HL-60/S4 treated with phorbol 12-myristate 13-acetate at 8.2 ng/mL for 4 days and 3 days (cell line): Measurements from ENCODE around the gene PTTG1IP.

Experiments used
- in situ Hi-C: fragments of 300-500 bp; cut with MboI; formaldehyde crosslinking; loops from 2 replicates; pipeline ENCODE4 v1.15.0; 2022; ENCODE audit warnings: low sequenced_read_pairs

PTTG1IP gene

GRCh38 chr21:44849616-44850130 is 23.8 kb downstream of the PTTG1IP start:
- in situ Hi-C loops = no loop called here

DNA sequence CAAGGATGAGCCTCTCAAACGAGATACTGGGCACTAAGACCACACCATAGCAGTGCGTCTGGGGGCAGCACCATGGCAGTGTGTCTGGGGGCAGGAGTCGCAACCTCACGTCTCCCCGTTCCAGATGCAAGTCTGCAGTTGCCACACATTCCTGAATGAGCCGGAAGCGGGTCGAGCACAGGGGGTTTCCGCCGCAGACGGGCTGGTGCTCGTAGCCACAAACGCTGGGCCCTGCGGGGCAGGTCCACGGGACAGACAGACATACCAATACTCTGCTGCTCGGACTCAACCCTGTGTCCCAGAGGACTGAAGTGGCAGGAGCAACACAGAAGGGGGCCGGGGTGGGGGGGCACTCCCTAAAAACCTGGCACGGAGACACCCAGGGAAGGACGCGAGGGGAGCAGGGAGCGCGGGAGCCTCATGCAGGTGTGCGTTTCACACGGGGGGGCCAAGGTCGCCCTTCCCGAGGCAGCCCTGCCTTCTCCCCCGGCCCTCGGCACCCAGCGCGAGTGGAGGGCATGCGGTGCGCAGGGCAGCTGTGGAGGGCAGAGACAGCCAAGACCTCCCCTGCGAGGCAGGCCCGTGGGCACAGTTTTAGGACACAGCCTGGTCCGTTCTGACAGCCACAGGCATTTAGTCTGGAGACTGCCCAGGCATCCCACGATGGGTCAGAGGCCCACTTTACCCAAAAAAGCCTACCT is 24.5 kb downstream of the PTTG1IP start:
- in situ Hi-C loops = no loop called here

- in situ Hi-C loops = no loop called here
Observed at GRCh38 chr21:44847261-44848056, 26.0 kb downstream of the PTTG1IP start.

- in situ Hi-C loops = no loop called here
Observed at GRCh38 chr21:44846485-44847260, 26.8 kb downstream of the PTTG1IP start.

- in situ Hi-C loops = no loop called here
Observed at GRCh38 chr21:44846224-44846484, 27.3 kb downstream of the PTTG1IP start.

DNA sequence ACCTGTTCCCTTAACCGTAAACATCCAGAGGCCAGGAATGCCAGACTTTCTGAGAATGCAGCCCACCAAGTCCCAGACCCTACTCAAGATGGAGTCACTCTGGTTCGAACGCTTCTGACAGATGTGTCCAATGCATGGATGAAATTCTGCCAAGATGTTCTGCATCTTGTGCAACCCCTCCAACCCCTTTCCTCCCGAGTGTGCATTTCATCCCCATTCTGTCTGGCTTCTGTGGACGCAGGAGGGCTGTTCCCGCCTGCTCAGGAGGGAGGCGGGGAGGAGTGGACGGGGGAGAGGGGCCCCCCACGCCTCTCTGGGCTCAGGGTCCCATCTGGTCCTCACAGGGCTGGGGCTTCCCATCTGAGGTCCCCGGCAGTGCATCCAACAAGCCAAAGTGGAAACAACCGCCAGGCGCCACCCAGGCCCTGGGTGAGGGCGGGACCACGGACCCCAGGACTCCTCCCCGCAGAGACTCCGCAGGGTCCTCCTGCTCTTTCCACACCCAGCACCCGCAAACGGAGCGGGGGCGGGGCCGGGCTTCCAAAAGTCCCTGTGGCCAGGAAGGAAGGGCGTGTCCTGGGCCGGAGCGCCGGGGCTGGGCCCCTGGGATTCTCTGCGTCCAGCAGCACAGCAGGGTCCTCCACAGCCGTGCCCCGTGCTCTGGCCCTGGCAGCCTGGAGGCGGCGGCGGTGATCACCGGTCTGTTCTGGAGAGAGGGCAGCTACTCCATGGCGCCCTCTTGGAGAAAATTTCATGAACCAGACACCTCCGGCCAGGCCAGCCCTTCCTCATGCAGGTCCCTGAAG is 27.9 kb downstream of the PTTG1IP start:
- in situ Hi-C loops = no loop called here

GRCh38 chr21:44844256-44844655 is 29.2 kb downstream of the PTTG1IP start:
- in situ Hi-C loops = no loop called here

GRCh38 chr21:44842721-44843445 is 30.6 kb downstream of the PTTG1IP start:
- in situ Hi-C loops = no loop called here

GRCh38 chr21:44842087-44842486 is 31.4 kb downstream of the PTTG1IP start:
- in situ Hi-C loops = no loop called here

- in situ Hi-C loops = no loop called here
Observed at GRCh38 chr21:44840771-44841170, 32.7 kb downstream of the PTTG1IP start.

- in situ Hi-C loops = no loop called here
Observed at GRCh38 chr21:44838951-44839350, 34.5 kb downstream of the PTTG1IP start.

GRCh38 chr21:44838039-44838895 is 35.2 kb downstream of the PTTG1IP start:
- in situ Hi-C loops = no loop called here

- in situ Hi-C loops = no loop called here
Observed at GRCh38 chr21:44837537-44837936, 36.0 kb downstream of the PTTG1IP start.

DNA sequence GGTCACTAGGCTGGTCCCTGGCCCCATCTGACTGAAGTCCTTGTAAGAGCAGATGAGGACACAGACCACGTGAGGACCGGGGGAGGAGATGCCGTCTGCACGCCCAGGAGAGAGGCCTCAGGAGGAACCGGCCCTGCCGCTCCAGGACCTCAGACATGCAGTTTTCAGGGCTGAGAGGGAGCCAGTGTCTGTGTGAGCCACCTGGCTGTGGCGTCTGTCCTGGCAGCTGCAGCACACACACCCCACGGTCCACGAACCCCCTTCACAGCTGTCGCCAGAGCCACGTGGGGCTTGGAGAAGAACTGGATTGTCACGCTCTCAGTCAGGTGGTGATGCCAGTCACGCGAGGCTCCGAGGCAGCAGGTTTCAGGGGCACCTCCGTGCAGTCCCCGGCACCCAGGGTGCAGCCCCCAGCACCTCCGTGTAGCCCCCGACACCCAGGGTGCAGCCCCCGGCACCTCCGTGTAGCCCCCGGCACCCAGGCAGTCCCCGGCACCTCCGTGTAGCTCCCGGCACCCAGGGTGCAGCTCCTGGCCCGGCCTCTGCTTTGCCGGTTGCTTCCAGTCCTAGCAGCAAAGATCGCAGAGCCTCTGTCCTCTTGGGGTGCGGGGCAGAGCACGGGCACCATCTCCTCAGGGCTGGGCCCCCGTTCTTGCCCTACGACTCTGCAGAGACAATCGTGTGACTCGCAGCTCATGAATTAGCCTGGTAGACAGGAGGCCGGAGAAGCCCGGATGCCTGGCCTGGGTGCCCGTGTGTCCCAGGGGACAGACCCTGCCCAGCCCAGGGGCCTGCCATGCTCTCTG is 36.6 kb downstream of the PTTG1IP start:
- in situ Hi-C loops = no loop called here

DNA sequence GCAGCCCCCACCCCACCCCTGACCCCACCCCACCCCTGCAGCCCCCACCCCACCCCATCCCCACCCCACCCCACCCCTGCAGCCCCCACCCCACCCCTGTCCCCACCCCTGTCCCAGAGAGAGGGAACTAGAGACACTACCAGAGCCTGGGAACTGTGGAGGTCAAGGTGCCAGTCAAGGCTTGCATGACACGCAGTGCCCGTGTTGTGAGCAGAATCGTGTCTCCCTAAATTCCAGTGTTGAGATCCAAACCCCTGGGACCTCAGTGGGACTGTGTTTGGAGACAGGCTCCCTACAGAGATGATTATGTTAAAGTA is 37.2 kb downstream of the PTTG1IP start:
- in situ Hi-C loops = no loop called here

GRCh38 chr21:44835647-44835973 is 37.9 kb downstream of the PTTG1IP start:
- in situ Hi-C loops = no loop called here

DNA sequence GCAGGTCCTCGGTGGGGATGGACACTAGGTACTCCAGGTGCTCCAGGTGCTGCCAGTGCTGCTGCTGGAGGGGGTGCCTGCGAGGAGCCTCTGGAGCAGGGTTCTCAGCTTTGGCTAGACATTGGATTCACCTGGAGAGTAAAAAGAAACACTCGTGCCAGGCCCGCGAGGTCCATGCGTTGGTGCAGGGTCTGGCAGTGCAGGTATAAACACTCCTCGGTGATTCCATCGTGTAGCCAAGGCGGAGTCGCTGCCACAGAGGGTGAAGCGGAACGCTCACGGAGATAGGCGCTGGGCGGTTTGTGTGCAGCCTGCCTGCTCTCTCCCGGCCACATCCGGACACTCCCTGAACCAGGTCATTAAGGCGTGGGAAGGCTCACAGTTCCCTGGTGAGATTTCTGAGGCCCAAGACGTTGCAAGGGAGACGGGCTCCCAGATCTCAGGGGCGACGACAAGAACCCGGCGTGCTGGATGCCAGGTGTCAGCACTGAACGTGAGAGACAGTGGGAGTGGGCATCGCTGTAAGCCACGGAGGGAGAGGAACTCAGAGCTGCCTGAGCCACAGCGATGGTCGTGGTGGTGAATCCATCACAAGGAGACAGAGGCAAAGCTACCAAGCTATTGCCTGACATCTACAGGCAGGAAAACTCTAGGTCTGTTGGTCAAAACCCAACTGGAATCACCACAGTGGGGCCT is 38.4 kb downstream of the PTTG1IP start:
- in situ Hi-C loops = no loop called here
